ENCODE data around the gene ZBTB8A. TPM values are rescaled to one million over a fixed set of nuclear protein-coding genes. Genes with fewer than 3 reads are reported as not detected.

Gene ZBTB8A
- total and polyA plus RNA-seq, 2 of the 8 experiments (the other 6 are each of a cell fraction or from before 2014, with no cell fraction given) = 2.9 to 10.4 TPM

GRCh38 chr1:32540605-32541004 lies 1.4 kb downstream of the ZBTB8A start:
- no peak overlapping the region for H3K27ac ChIP-seq (ENCODE audit: low read depth, low read length)
- WGBS, 2 experiments (ENCODE audit: extremely low coverage in 1 of 2, insufficient coverage in 1 of 2, insufficient read length in 1 of 2, insufficient replicate concordance in 2 of 2, low coverage in 1 of 2, low lambda C conversion rate in 2 of 2, missing lambda C conversion rate in 1 of 2) = 76% methylated on average over 3 of the region's 3 CpGs; no CpG with 5 or more reads in 1 of the 2 experiments
- H2BK12ac ChIP-seq (ENCODE audit: low read depth, low read length) = no peak overlapping the region
- H3K18ac ChIP-seq (ENCODE audit: extremely low read depth, low read length) = no peak overlapping the region
- H3K79me2 ChIP-seq (ENCODE audit: control insufficient read depth in 1 of 2, insufficient read depth in 2 of 2, low read length in 2 of 2) = peaks cover 0 to 39% of the 10 kb centered on the region in 2 experiments; a peak in 2 of 4 replicates
- H3K27me3 ChIP-seq (replicated peaks in 1 of 4; ENCODE audit: control insufficient read depth in 3 of 4, extremely low read depth in 1 of 4, insufficient read depth in 3 of 4, low read length in 3 of 4) = no peaks in the 10 kb centered on the region; a peak in 1 of 7 replicates
- H3K36me3 ChIP-seq (ENCODE audit: control insufficient read depth in 2 of 4, insufficient read depth in 4 of 4, low read length in 3 of 4) = no peaks in the 10 kb centered on the region
- H3K79me1 ChIP-seq (ENCODE audit: low read depth, low read length) = no peaks in the 10 kb centered on the region
- no peak overlapping the region for H2AFZ ChIP-seq (ENCODE audit: low read length)
- H3K4me1 ChIP-seq (replicated peaks in 1 of 4; ENCODE audit: control insufficient read depth in 3 of 4, insufficient read depth in 4 of 4, low read length in 3 of 4) = peaks cover 0 to 2% (median 1%) of the 10 kb centered on the region in 4 experiments; a peak in 5 of 7 replicates
- H3K56ac ChIP-seq (replicated peaks; ENCODE audit: insufficient read length, low read depth, low read length) = no peak overlapping the region
- no peak overlapping the region for H2BK20ac ChIP-seq (ENCODE audit: low read length)
- H3K4me3 ChIP-seq (ENCODE audit: extremely low read depth in 1 of 4, insufficient read depth in 2 of 4, low read depth in 3 of 4, low read length in 4 of 4) = peak overlapping the region; percentile 71 to 95 (median 77); a peak in 7 of 8 replicates
- no peak overlapping the region for H4K91ac ChIP-seq (replicated peaks; ENCODE audit: insufficient read length, low read length)
- peak overlapping the region; percentile 93 to 99 for H3K4me2 ChIP-seq (ENCODE audit: insufficient read depth in 1 of 2, low read depth in 2 of 2, low read length in 2 of 2)
- CTCF ChIA-PET (ENCODE audit: partially characterized antibody) = interaction anchor here (0.9 kb wide), 1 partner anchor 199 kb away, joined by 3 read pairs; no protein-coding TSS in a partner anchor
- no peak overlapping the region for H3K14ac ChIP-seq (ENCODE audit: insufficient read length)
- H3K9me3 ChIP-seq (ENCODE audit: insufficient read depth in 2 of 2, low read depth in 1 of 2, low read length in 1 of 2) = no peaks in the 10 kb centered on the region
- H3K23ac ChIP-seq (ENCODE audit: insufficient read length) = no peak overlapping the region
- H3K9ac ChIP-seq (replicated peaks in 1 of 4; ENCODE audit: extremely low read depth in 1 of 4, low read depth in 3 of 4, low read length in 3 of 4) = peak overlapping the region in 1 of 4 experiments; percentile 91; a peak in 1 of 7 replicates
- H3K4ac ChIP-seq (replicated peaks; ENCODE audit: insufficient read length, low read depth, low read length) = no peak overlapping the region
- H2BK15ac ChIP-seq (ENCODE audit: low read length) = no peak overlapping the region
- no peak overlapping the region for H4K5ac ChIP-seq (ENCODE audit: insufficient read length, low read depth, low read length)
- FAIRE-seq (no peak), DNase-seq (ENCODE audit: low read depth in 1 of 2, low spot score in 2 of 2) (no peak)
- H4K20me1 ChIP-seq (replicated peaks in 1 of 2; ENCODE audit: control insufficient read depth in 1 of 2, insufficient read depth in 2 of 2, low read length in 2 of 2) = peaks cover 3 to 8% of the 10 kb centered on the region in 2 experiments
- H2BK5ac ChIP-seq (ENCODE audit: low read depth, low read length) = no peak overlapping the region
- no peak overlapping the region for H2AK5ac ChIP-seq (ENCODE audit: low read depth, low read length)
- POLR2A ChIA-PET (ENCODE audit: partially characterized antibody) = interaction anchor here (0.9 to 3.2 kb wide), 10 partner anchors 8 to 273 kb away, joined by 3 to 25 read pairs (median 4); partner anchors contain the start of genes BSDC1, RBBP4 and ZBTB8OS
- H2BK120ac ChIP-seq (replicated peaks; ENCODE audit: low read depth, low read length) = no peak overlapping the region
- H4K8ac ChIP-seq (ENCODE audit: extremely low read depth, insufficient read depth, low read length) = no peak overlapping the region
- peaks cover 8% of the 10 kb centered on the region; the same call in 1 of the 2 replicates for H3K23me2 ChIP-seq (ENCODE audit: low read depth, low read length)
- no peak for TF ChIP-seq PHF8 (conservative IDR thresholded peaks at IDR 0.05; ENCODE audit: low read depth, low read length)
- no peak for TF ChIP-seq RFX5 (IDR thresholded peaks at IDR 0.05; ENCODE audit: borderline replicate concordance, low read depth, low read length)
- TF ChIP-seq YY1 (IDR thresholded peaks at IDR 0.05; ENCODE audit: low read depth, low read length) = no peak
- no peak for TF ChIP-seq MAX (IDR thresholded peaks at IDR 0.05)
- TF ChIP-seq GTF2F1 (IDR thresholded peaks at IDR 0.05; ENCODE audit: borderline replicate concordance, low read depth, low read length) = no peak
- TF ChIP-seq SP2 (IDR thresholded peaks at IDR 0.05; ENCODE audit: low read length) = no peak
- no peak for TF ChIP-seq JUN (IDR thresholded peaks at IDR 0.05; ENCODE audit: low read depth, low read length)
- no peak for TF ChIP-seq ASH2L (IDR thresholded peaks at IDR 0.05; ENCODE audit: low read length)
- no peak for TF ChIP-seq SP4 (IDR thresholded peaks at IDR 0.05; ENCODE audit: low read length)
- no peak for TF ChIP-seq BACH1 (IDR thresholded peaks at IDR 0.05; ENCODE audit: low read length)
- TF ChIP-seq SIRT6 (IDR thresholded peaks at IDR 0.05; ENCODE audit: low read length) = no peak
- no peak for TF ChIP-seq ATF2 (IDR thresholded peaks at IDR 0.05; ENCODE audit: low read length)
